ENCODE measurements around the gene TRAF2. TPM values are rescaled to one million over a fixed set of nuclear protein-coding genes. Genes with fewer than 3 reads are reported as not detected.

TRAF2 gene
- total and polyA plus RNA-seq, 2 of the 4 experiments (the other 2 are of a cell fraction) = 6.6 to 12.0 TPM

GRCh38 chr9:136868644-136869043, 17.7 kb upstream of the TRAF2 start:
- H3K27ac ChIP-seq (ENCODE audit: insufficient read depth, low read length) = no peak overlapping the region
- dilution Hi-C loops (cut with HindIII; ENCODE audit: low sequenced_read_pairs, unreplicated experiment) = no loop called here
- WGBS, 2 experiments (ENCODE audit: extremely low coverage in 2 of 2, insufficient read length in 1 of 2) = 97% methylated on average over 6 of the region's 11 CpGs; no CpG with 5 or more reads in 1 of the 2 experiments

More at GRCh38 chr9:136868644-136869043, 17.7 kb upstream of the TRAF2 start:
- intact Hi-C loops (cut with micrococcal nuclease) (no loop called here), in situ Hi-C loops (cut with MboI; ENCODE audit: low sequenced_read_pairs) (no loop called here)
- no peak overlapping the region for H3K56ac ChIP-seq (ENCODE audit: extremely low read depth, insufficient read depth, low read length)
- no peak overlapping the region for H4K8ac ChIP-seq (ENCODE audit: low read depth in 2 of 2, low read length in 2 of 2)
- no TSS peak for BruUV-seq (replicated peaks)
- H2BK20ac ChIP-seq (ENCODE audit: low read depth, low read length) = no peak overlapping the region
- no peak overlapping the region for H2BK120ac ChIP-seq (ENCODE audit: low read depth, low read length)
- H3K18ac ChIP-seq (ENCODE audit: low read depth, low read length) = no peak overlapping the region
- peaks cover 13% of the 10 kb centered on the region for H4K20me1 ChIP-seq (ENCODE audit: insufficient read depth, low read length)
- H2BK15ac ChIP-seq (ENCODE audit: low read depth, low read length) = no peak overlapping the region
- H3K23ac ChIP-seq (ENCODE audit: low read depth, low read length) = no peak overlapping the region
- no peak overlapping the region for H3K4ac ChIP-seq (ENCODE audit: low read depth, low read length)
- H4K91ac ChIP-seq (ENCODE audit: insufficient read depth, low read depth, low read length) = no peak overlapping the region
- no peak overlapping the region for H2AFZ ChIP-seq (replicated peaks; ENCODE audit: low read length, poor library complexity)
- no peak overlapping the region for H2AK5ac ChIP-seq (ENCODE audit: low read depth, low read length)
- ATAC-seq (ENCODE audit: low read depth) (no peak), DNase-seq (no peak)
- H3K36me3 ChIP-seq (ENCODE audit: control insufficient read depth, insufficient read depth, low read length) = peaks cover 6% of the 10 kb centered on the region
- peaks cover 3% of the 10 kb centered on the region for H3K4me1 ChIP-seq (ENCODE audit: control insufficient read depth, insufficient read depth, low read length)
- H4K5ac ChIP-seq (ENCODE audit: low read depth, low read length) = no peak overlapping the region
- no peak overlapping the region for H2AK9ac ChIP-seq (replicated peaks; ENCODE audit: low read depth, low read length, poor library complexity)
- no peak overlapping the region for H3K14ac ChIP-seq (replicated peaks; ENCODE audit: low read depth, low read length)
- TF ChIP-seq SMC3 (IDR thresholded peaks at IDR 0.05; ENCODE audit: low read depth, low read length) (no peak), CEBPB (IDR thresholded peaks at IDR 0.05; ENCODE audit: low read depth, low read length) (no peak), RFX5 (IDR thresholded peaks at IDR 0.05; ENCODE audit: low read depth, low read length) (no peak), NFE2L2 (IDR thresholded peaks at IDR 0.05; ENCODE audit: low read depth, low read length) (no peak), FOS (IDR thresholded peaks at IDR 0.05; ENCODE audit: low read depth, low read length) (no peak), ELK1 (IDR thresholded peaks at IDR 0.05; ENCODE audit: borderline replicate concordance, low read depth, low read length) (no peak), MAFK (IDR thresholded peaks at IDR 0.05; ENCODE audit: low read depth, low read length) (no peak), RAD21 (IDR thresholded peaks at IDR 0.05; ENCODE audit: low read length) (no peak), USF2 (IDR thresholded peaks at IDR 0.05; ENCODE audit: low read depth, low read length) (no peak), MAZ (IDR thresholded peaks at IDR 0.05; ENCODE audit: borderline replicate concordance, low read depth, low read length) (no peak)
- H3K9ac ChIP-seq (ENCODE audit: low read depth, low read length) = no peak overlapping the region
- no peak overlapping the region for H3K4me2 ChIP-seq (ENCODE audit: low read depth, low read length)
- POLR2A ChIA-PET (ENCODE audit: unreplicated experiment) = no interaction called here
- H2BK5ac ChIP-seq (ENCODE audit: low read depth, low read length, poor library complexity, severe bottlenecking) = no peak overlapping the region
- CTCF ChIA-PET = no interaction called here
- H3K9me1 ChIP-seq (ENCODE audit: insufficient read depth, low read length) = peaks cover 5% of the 10 kb centered on the region
- H3K9me3 ChIP-seq (ENCODE audit: control insufficient read depth, insufficient read depth, low read length) = peaks cover 10% of the 10 kb centered on the region
- H3K4me3 ChIP-seq (ENCODE audit: insufficient read depth, low read depth, low read length) = no peak overlapping the region
- H3K27me3 ChIP-seq (ENCODE audit: control insufficient read depth, insufficient read depth, low read length) = no peaks in the 10 kb centered on the region
- peaks cover 15 to 30% of the 10 kb centered on the region in 2 experiments for H3K79me1 ChIP-seq (ENCODE audit: low read depth in 1 of 2, low read length in 2 of 2)
